Spleen (tissue), 11 donors: ENCODE results near the gene ABHD1. TPM values are rescaled to one million over a fixed set of nuclear protein-coding genes. Genes with fewer than 3 reads are reported as not detected.

ENCODE experiments used
- DNase-seq: peaks from one replicate; pipeline ENCODE4 v3.0.0-alpha.2; 2020
- H3K27ac ChIP-seq, 8 donors: fragments of 200-600 bp; sonication (generic) in 7 of 8; 1 replicate in 4 of 8; 2 replicates in 4 of 8; pipeline versions ENCODE4 v1.5.0 to v1.8.0; 2016 to 2021; ENCODE audit warnings: inconsistent platforms in 4 of 8, mild to moderate bottlenecking in 4 of 8, moderate library complexity in 1 of 8
- H3K27me3 ChIP-seq, 7 donors: fragments of 200-600 bp; sonication (generic) in 6 of 7; replicated peaks in 1 of 7; 1 replicate in 4 of 7; 2 replicates in 3 of 7; pipeline versions ENCODE4 v1.5.0 to v1.8.0; 2016 to 2021; ENCODE audit warnings: inconsistent platforms in 3 of 7, mild to moderate bottlenecking in 1 of 7
- H3K36me3 ChIP-seq, 6 donors: fragments of 200-600 bp; sonication (generic) in 5 of 6; 1 replicate in 4 of 6; 2 replicates in 2 of 6; pipeline versions ENCODE4 v1.5.0 to v1.8.0; 2016 to 2021; ENCODE audit warnings: inconsistent platforms in 2 of 6
- H3K4me1 ChIP-seq, 6 donors: fragments of 200-600 bp; sonication (generic) in 5 of 6; 1 replicate in 3 of 6; 2 replicates in 3 of 6; pipeline versions ENCODE4 v1.5.0 to v1.8.0; 2016 to 2021; ENCODE audit warnings: inconsistent platforms in 3 of 6
- H3K4me3 ChIP-seq, 8 donors: fragments of 200-600 bp; sonication (generic) in 7 of 8; 1 replicate in 4 of 8; 2 replicates in 4 of 8; pipeline versions ENCODE4 v1.5.0 to v1.8.0; 2016 to 2021; ENCODE audit warnings: inconsistent platforms in 4 of 8, mild to moderate bottlenecking in 4 of 8, moderate library complexity in 2 of 8
- H3K9me3 ChIP-seq, 8 donors: fragments of 200-600 bp; sonication (generic) in 7 of 8; 1 replicate in 4 of 8; 2 replicates in 4 of 8; pipeline versions ENCODE4 v1.5.0 to v1.8.0; 2016 to 2021; ENCODE audit warnings: inconsistent platforms in 4 of 8
- CTCF ChIP-seq, 11 experiments: fragments of 200-600 bp in 7 of 11; fragments of 450-650 bp in 4 of 11; sonication (generic) in 4 of 11; IDR thresholded peaks in 8 of 11; conservative IDR thresholded peaks in 3 of 11; 1 replicate in 7 of 11; 2 replicates in 4 of 11; pipeline versions ENCODE4 v1.4.0 to v1.8.0; 2016 to 2021; ENCODE audit warnings: antibody characterized with exemption in 11 of 11, inconsistent platforms in 4 of 11, mild to moderate bottlenecking in 1 of 11
- POLR2A ChIP-seq, 3 donors: fragments of 450-650 bp; IDR thresholded peaks; one replicate each; pipeline ENCODE4 v1.5.1; 2017; ENCODE audit warnings: antibody characterized with exemption in 3 of 3, mild to moderate bottlenecking in 1 of 3
- POLR2AphosphoS5 ChIP-seq, 3 donors: sonication (generic); formaldehyde crosslinking; IDR thresholded peaks; one replicate each; pipeline ENCODE4 v1.5.1; 2017; ENCODE audit warnings: antibody characterized with exemption in 3 of 3
- WGBS, 5 donors: extraction: QIAGEN DNeasy Blood & Tissue Kit in 3 of 5; methylation state at CpG; one replicate each; pipeline versions ENCODE4 v1.1.5 to v1.1.7; 2013 to 2018; 5-methylcytosine and 5-hydroxymethylcytosine counted together
- intact Hi-C: fragments of 100-400 bp; cut with DNase I; formaldehyde crosslinking; loops from one replicate; pipeline ENCODE4 v1.15.0; 2023; ENCODE audit warnings: low total_unique reads
- polyA plus RNA-seq, 3 donors: library from polyadenylated mRNA; stranded (reverse); fragments of 200-250 nt; gene quantifications; one replicate each; pipeline ENCODE4 v1.2.1, GENCODE V29; 2013
- total RNA-seq, 7 donors: library from RNA; depleted of rRNA in 3 of 7; stranded (reverse); fragments of >200 nt in 3 of 7; fragmentation: NEBNext Ultra II Directional in 4 of 7; extraction: Animal tissue kit (Norgen Biotek cat#: 25700) in 4 of 7; gene quantifications; one replicate each; pipeline versions ENCODE4 v1.1.0 to v1.2.1, GENCODE V29; 2016 to 2021
- donor health status: healthy with polysubstance abuse.
- donor health status: DM: no; HTN: no; CAD: no; lungs with moderate emphysema.
- donor health status: DM: no; HTN: no; CAD: no.
- donor health status: Bipolar disorder and iron deficiency.
- donor health status: healthy.
- donor health status: DM: no; HTN: no; CAD: no.
- donor health status: DM: yes; HTN: yes; CAD: no.

ABHD1 gene
- total and polyA plus RNA-seq, 10 donors = 0.38 to 1.6 (median 0.66) TPM; not detected in 1

GRCh38 chr2:27133905-27134780 is 10.5 kb downstream of the ABHD1 start, which contains the start of gene PREB:
Gene PREB, minus strand, starts transcription at chr2:27134636. Its CDS starts 215 bp downstream, at chr2:27134421.
- Histone ChIP-seq H3K4me3 (peak within 1 kb of the TSS; percentile 84 to 99 (median 92)), H3K36me3 (peaks cover 0 to 42% (median 31%) of the 10 kb centered on the region in 6 donors), H3K9me3 (no peaks in the 10 kb centered on the region), H3K27ac (peak within 1 kb of the TSS; percentile 87 to 96 (median 90)), H3K27me3 (no peaks in the 10 kb centered on the region), H3K4me1 (peaks cover 9 to 35% (median 23%) of the 10 kb centered on the region in 6 donors)
- intact Hi-C loops = no loop called here
- peak; percentile 99 for DNase-seq
- WGBS, 5 donors = 0 to 1% (median 1%) methylated on average over 37 to 86 of the region's 86 CpGs
- TF ChIP-seq CTCF (IDR thresholded peaks at IDR 0.05 in 8 of 11, conservative IDR thresholded peaks at IDR 0.05 in 3 of 11) (peak in 3 of 11 experiments; percentile 12 to 33 (median 27)), POLR2A (IDR thresholded peaks at IDR 0.05) (peak in 2 of 3 donors; percentile 41 to 73), POLR2AphosphoS5 (IDR thresholded peaks at IDR 0.05) (peak; percentile 98)

- Histone ChIP-seq H3K27ac (peak overlapping the region in 7 of 8 donors; percentile 88 to 96 (median 90)), H3K4me1 (peaks cover 9 to 35% (median 23%) of the 10 kb centered on the region in 6 donors), H3K9me3 (no peaks in the 10 kb centered on the region), H3K27me3 (no peaks in the 10 kb centered on the region), H3K36me3 (peaks cover 0 to 34% (median 26%) of the 10 kb centered on the region in 6 donors), H3K4me3 (peak overlapping the region in 7 of 8 donors; percentile 84 to 98 (median 92))
- TF ChIP-seq POLR2A (IDR thresholded peaks at IDR 0.05) (no peak), POLR2AphosphoS5 (IDR thresholded peaks at IDR 0.05) (no peak), CTCF (IDR thresholded peaks at IDR 0.05 in 8 of 11, conservative IDR thresholded peaks at IDR 0.05 in 3 of 11) (peak in 1 of 11 experiments; percentile 1)
- 54 to 55% (median 55%) methylated on average over 32 to 33 of the region's 33 CpGs for WGBS, 5 donors
- intact Hi-C loops = no loop called here
- DNase-seq = no peak
Observed at GRCh38 chr2:27134781-27135477, 11.3 kb downstream of the ABHD1 start.

- H3K4me1 ChIP-seq = peaks cover 9 to 35% (median 23%) of the 10 kb centered on the region in 6 donors
- peaks cover 0 to 28% (median 20%) of the 10 kb centered on the region in 6 donors for H3K36me3 ChIP-seq
- DNase-seq = no peak
- no peaks in the 10 kb centered on the region for H3K9me3 ChIP-seq
- H3K27me3 ChIP-seq = no peaks in the 10 kb centered on the region
- 63 to 75% (median 70%) methylated on average over 10 to 12 of the region's 12 CpGs for WGBS, 5 donors
- H3K27ac ChIP-seq = peak overlapping the region in 2 of 8 donors; percentile 90 to 96
- TF ChIP-seq POLR2AphosphoS5 (IDR thresholded peaks at IDR 0.05) = no peak
- H3K4me3 ChIP-seq = no peak overlapping the region
- intact Hi-C loops = no loop called here
Observed at GRCh38 chr2:27135478-27135955, 11.9 kb downstream of the ABHD1 start.

- no peaks in the 10 kb centered on the region for H3K27me3 ChIP-seq
- H3K27ac ChIP-seq = no peak overlapping the region
- no peak overlapping the region for H3K4me3 ChIP-seq
- peaks cover 9 to 33% (median 22%) of the 10 kb centered on the region in 6 donors for H3K4me1 ChIP-seq
- H3K9me3 ChIP-seq = no peaks in the 10 kb centered on the region
- WGBS, 5 donors = 90 to 100% (median 93%) methylated on average over 3 to 7 of the region's 7 CpGs
- no peak for DNase-seq
- H3K36me3 ChIP-seq = peaks cover 0 to 16% (median 8%) of the 10 kb centered on the region in 6 donors
- intact Hi-C loops = no loop called here
- TF ChIP-seq POLR2AphosphoS5 (IDR thresholded peaks at IDR 0.05) = no peak
- no peak for TF ChIP-seq CTCF (IDR thresholded peaks at IDR 0.05 in 8 of 11, conservative IDR thresholded peaks at IDR 0.05 in 3 of 11)
- TF ChIP-seq POLR2A (IDR thresholded peaks at IDR 0.05) = no peak
Observed at GRCh38 chr2:27136751-27137150, 13.1 kb downstream of the ABHD1 start.
